ENCODE results near the gene CALN1. TPM values are rescaled to one million over a fixed set of nuclear protein-coding genes. Genes with fewer than 3 reads are reported as not detected.

CALN1 gene
- total RNA-seq, 1 experiment from 2014 or later: not detected

DNA sequence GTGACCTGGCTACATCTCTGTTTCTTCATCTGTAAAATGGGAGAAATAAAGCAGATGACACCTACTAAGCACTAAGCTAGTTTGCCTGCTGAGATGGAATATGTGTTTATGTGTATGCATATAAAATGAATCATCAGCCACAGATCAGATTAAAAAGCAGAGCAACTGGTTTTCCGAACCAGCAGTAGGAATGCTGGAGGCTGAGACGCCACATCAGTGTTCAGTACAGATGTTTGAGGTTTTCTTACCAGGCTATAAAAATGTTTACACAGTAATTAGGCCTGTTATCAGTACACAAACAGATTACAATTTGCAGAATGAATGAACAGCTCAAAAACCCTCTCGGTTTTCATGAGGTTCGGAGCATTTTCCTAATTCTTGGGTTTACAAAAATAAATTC, 85.8 kb downstream of the CALN1 start:
- no peak overlapping the region for H3K4me3 ChIP-seq (ENCODE audit: low read depth, low read length)
- no TSS peak for BruUV-seq (replicated peaks)
- Mint-ChIP-seq H3K27ac (ENCODE audit: unreplicated experiment) (no peak overlapping the region), H3K9me3 (ENCODE audit: unreplicated experiment) (peaks cover 9% of the 10 kb centered on the region), H3K4me1 (ENCODE audit: low read depth, unreplicated experiment) (no peaks in the 10 kb centered on the region), H3K36me3 (ENCODE audit: insufficient read depth, unreplicated experiment) (no peaks in the 10 kb centered on the region), H3K27me3 (ENCODE audit: insufficient read depth, unreplicated experiment) (peaks cover 2% of the 10 kb centered on the region), H3K4me3 (ENCODE audit: unreplicated experiment) (no peak overlapping the region)
- ChIA-PET CTCF (no interaction called here), POLR2A (no interaction called here)
- no peaks in the 10 kb centered on the region for H3K9me3 ChIP-seq
- H3K4me1 ChIP-seq: no peaks in the 10 kb centered on the region
- no peaks in the 10 kb centered on the region for H3K27me3 ChIP-seq (replicated peaks; ENCODE audit: control insufficient read depth, insufficient read depth, low read length)
- no peaks in the 10 kb centered on the region for H3K36me3 ChIP-seq (ENCODE audit: control insufficient read depth, insufficient read depth, low read length)
- TF ChIP-seq, protein P1, sequence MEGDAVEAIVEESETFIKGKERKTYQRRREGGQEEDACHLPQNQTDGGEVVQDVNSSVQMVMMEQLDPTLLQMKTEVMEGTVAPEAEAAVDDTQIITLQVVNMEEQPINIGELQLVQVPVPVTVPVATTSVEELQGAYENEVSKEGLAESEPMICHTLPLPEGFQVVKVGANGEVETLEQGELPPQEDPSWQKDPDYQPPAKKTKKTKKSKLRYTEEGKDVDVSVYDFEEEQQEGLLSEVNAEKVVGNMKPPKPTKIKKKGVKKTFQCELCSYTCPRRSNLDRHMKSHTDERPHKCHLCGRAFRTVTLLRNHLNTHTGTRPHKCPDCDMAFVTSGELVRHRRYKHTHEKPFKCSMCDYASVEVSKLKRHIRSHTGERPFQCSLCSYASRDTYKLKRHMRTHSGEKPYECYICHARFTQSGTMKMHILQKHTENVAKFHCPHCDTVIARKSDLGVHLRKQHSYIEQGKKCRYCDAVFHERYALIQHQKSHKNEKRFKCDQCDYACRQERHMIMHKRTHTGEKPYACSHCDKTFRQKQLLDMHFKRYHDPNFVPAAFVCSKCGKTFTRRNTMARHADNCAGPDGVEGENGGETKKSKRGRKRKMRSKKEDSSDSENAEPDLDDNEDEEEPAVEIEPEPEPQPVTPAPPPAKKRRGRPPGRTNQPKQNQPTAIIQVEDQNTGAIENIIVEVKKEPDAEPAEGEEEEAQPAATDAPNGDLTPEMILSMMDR (IDR thresholded peaks at IDR 0.05; ENCODE audit: insufficient read depth in 1 of 2, low read depth in 1 of 2, low read length in 1 of 2, severe bottlenecking in 1 of 2, unreplicated experiment in 1 of 2): no peak
- DNase-seq: no peak
- intact Hi-C loops (cut with micrococcal nuclease; ENCODE audit: unreplicated experiment): no loop called here

DNA sequence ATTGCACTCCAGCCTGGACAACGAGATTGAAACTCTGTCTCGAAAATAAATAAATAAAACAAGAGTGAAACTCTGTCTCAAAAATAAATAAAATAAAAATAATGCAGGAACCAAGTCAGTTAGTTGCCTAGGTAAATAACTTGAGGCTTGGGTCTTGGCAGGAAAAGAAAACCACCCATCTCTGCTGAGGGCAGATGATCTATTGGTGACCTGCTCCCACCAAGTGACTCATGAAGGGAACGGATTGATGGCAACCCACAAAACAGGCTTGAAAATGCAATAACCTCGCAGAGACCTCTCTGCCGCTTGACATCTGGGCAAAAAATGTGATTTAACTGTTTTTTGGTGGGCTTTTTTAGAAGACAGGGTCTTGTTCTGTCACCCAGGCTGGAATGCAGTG, 86.6 kb downstream of the CALN1 start:
- Histone ChIP-seq H3K27me3 (replicated peaks; ENCODE audit: control insufficient read depth, insufficient read depth, low read length) (no peaks in the 10 kb centered on the region), H3K4me3 (ENCODE audit: low read depth, low read length) (no peak overlapping the region), H3K4me1 (no peaks in the 10 kb centered on the region), H3K36me3 (ENCODE audit: control insufficient read depth, insufficient read depth, low read length) (no peaks in the 10 kb centered on the region), H3K9me3 (no peaks in the 10 kb centered on the region)
- POLR2A ChIA-PET: no interaction called here
- TF ChIP-seq, protein P1 (IDR thresholded peaks at IDR 0.05; ENCODE audit: insufficient read depth in 1 of 2, low read depth in 1 of 2, low read length in 1 of 2, severe bottlenecking in 1 of 2, unreplicated experiment in 1 of 2): no peak
- intact Hi-C loops (cut with micrococcal nuclease; ENCODE audit: unreplicated experiment): no loop called here
- no peaks in the 10 kb centered on the region for H3K36me3 Mint-ChIP-seq (ENCODE audit: insufficient read depth, unreplicated experiment)
- H3K4me1 Mint-ChIP-seq (ENCODE audit: low read depth, unreplicated experiment): no peaks in the 10 kb centered on the region
- DNase-seq: no peak
- H3K4me3 Mint-ChIP-seq (ENCODE audit: unreplicated experiment): no peak overlapping the region
- H3K9me3 Mint-ChIP-seq (ENCODE audit: unreplicated experiment): peaks cover 9% of the 10 kb centered on the region
- H3K27ac Mint-ChIP-seq (ENCODE audit: unreplicated experiment): no peak overlapping the region
- CTCF ChIA-PET: no interaction called here
- no TSS peak for BruUV-seq (replicated peaks)
- peaks cover 2% of the 10 kb centered on the region for H3K27me3 Mint-ChIP-seq (ENCODE audit: insufficient read depth, unreplicated experiment)

DNA sequence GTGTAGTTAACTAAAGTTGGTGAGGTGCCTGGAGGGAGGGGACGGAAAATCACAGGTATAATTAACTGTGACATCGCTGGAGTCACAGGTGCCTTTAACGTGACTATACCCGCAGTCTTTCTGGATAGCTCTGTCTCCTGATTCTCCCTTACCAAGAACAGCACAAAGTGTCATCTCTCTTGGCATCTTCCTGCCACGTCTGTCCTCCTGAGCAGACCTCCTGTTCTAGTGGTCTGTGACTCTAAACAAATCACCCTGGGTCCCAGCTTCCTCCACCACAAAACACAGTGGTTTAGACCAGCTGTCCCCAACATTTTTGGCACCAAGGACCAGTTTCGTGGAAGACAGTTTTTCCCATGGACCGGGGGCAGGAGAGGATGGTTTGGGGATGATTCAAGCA, 90.5 kb downstream of the CALN1 start:
- POLR2A ChIA-PET: no interaction called here
- H3K27me3 Mint-ChIP-seq (ENCODE audit: insufficient read depth, unreplicated experiment): no peaks in the 10 kb centered on the region
- no TSS peak for BruUV-seq (replicated peaks)

More for the DNA sequence above, 90.5 kb downstream of the CALN1 start:
- H3K4me3 ChIP-seq (ENCODE audit: low read depth, low read length): no peak overlapping the region
- no peaks in the 10 kb centered on the region for H3K4me1 ChIP-seq
- TF ChIP-seq, protein P1 (IDR thresholded peaks at IDR 0.05; ENCODE audit: insufficient read depth in 1 of 2, low read depth in 1 of 2, low read length in 1 of 2, severe bottlenecking in 1 of 2, unreplicated experiment in 1 of 2): no peak
- H3K4me3 Mint-ChIP-seq (ENCODE audit: unreplicated experiment): no peak overlapping the region
- no peaks in the 10 kb centered on the region for H3K27me3 ChIP-seq (replicated peaks; ENCODE audit: control insufficient read depth, insufficient read depth, low read length)
- no peaks in the 10 kb centered on the region for H3K9me3 ChIP-seq
- intact Hi-C loops (cut with micrococcal nuclease; ENCODE audit: unreplicated experiment): no loop called here
- H3K27ac Mint-ChIP-seq (ENCODE audit: unreplicated experiment): no peak overlapping the region
- no peaks in the 10 kb centered on the region for H3K36me3 Mint-ChIP-seq (ENCODE audit: insufficient read depth, unreplicated experiment)
- no peaks in the 10 kb centered on the region for H3K9me3 Mint-ChIP-seq (ENCODE audit: unreplicated experiment)
- CTCF ChIA-PET: no interaction called here
- no peaks in the 10 kb centered on the region for H3K4me1 Mint-ChIP-seq (ENCODE audit: low read depth, unreplicated experiment)
- H3K36me3 ChIP-seq (ENCODE audit: control insufficient read depth, insufficient read depth, low read length): no peaks in the 10 kb centered on the region
- no peak for DNase-seq

Measured in Caco-2 (cell line).